22Rv1 (cell line): ENCODE measurements around the gene FAM200A.

Source experiments
- ZFX ChIP-seq: fragments of 450-650 bp; IDR thresholded peaks from 2 replicates; pipeline ENCODE4 v1.6.1; 2017; ENCODE audit warnings: antibody characterized with exemption, borderline replicate concordance
- TF ChIP-seq, protein P1 (sequence below): fragments of 450-650 bp; IDR thresholded peaks from 2 replicates; pipeline ENCODE4 v1.5.1; 2017; ENCODE audit warnings: mild to moderate bottlenecking

DNA sequence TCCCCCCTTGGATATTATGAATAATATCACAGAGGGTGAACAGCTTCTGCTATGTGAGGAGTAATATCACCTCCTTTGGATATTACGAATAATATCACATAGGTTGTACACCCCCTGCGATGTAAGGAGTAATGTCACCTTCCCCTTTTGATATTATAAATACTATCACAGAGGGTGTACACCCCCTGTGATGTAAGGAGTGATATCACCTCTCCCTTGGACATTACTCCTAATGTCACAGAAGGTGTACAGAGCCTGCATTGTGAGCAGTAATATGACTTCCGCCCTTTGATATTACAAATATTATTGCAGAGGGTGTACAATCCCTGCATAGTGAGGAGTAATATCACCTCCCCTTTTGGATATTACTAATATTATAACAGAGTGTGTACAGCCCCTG lies 37.0 kb upstream of the FAM200A start:
- TF ChIP-seq, protein P1, sequence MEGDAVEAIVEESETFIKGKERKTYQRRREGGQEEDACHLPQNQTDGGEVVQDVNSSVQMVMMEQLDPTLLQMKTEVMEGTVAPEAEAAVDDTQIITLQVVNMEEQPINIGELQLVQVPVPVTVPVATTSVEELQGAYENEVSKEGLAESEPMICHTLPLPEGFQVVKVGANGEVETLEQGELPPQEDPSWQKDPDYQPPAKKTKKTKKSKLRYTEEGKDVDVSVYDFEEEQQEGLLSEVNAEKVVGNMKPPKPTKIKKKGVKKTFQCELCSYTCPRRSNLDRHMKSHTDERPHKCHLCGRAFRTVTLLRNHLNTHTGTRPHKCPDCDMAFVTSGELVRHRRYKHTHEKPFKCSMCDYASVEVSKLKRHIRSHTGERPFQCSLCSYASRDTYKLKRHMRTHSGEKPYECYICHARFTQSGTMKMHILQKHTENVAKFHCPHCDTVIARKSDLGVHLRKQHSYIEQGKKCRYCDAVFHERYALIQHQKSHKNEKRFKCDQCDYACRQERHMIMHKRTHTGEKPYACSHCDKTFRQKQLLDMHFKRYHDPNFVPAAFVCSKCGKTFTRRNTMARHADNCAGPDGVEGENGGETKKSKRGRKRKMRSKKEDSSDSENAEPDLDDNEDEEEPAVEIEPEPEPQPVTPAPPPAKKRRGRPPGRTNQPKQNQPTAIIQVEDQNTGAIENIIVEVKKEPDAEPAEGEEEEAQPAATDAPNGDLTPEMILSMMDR: no peak
- TF ChIP-seq ZFX: no peak
